ENCODE data around the gene LAIR1.
"Not testable (repeated sequence)": the region's sequence is repeated elsewhere in the genome, so short reads cannot be mapped to it uniquely, and the experiment has no call there.

The LAIR1 gene

GRCh38 chr19:54390942-54391577 lies 26.3 kb upstream of the LAIR1 start:
- TF ChIP-seq CTCF (IDR thresholded peaks at IDR 0.05), result peak; percentile 55
- Histone ChIP-seq H3K27ac (no peak overlapping the region), H3K4me3 (no peak overlapping the region)
- DNase-seq (ENCODE audit: low spot score), result no peak

GRCh38 chr19:54389553-54389952 lies 24.8 kb upstream of the LAIR1 start:
- DNase-seq (ENCODE audit: low spot score), result no peak
- no peak overlapping the region for H3K4me3 ChIP-seq
- H3K27ac ChIP-seq, result no peak overlapping the region
- TF ChIP-seq CTCF (IDR thresholded peaks at IDR 0.05), result no peak

- Histone ChIP-seq H3K4me3 (peak overlapping the region; percentile 54), H3K27ac (no peak overlapping the region)
- DNase-seq (ENCODE audit: low spot score), result no peak
- no peak for TF ChIP-seq CTCF (IDR thresholded peaks at IDR 0.05)
Observed at GRCh38 chr19:54388802-54389139, 24.0 kb upstream of the LAIR1 start.

GRCh38 chr19:54387991-54388801 lies 23.5 kb upstream of the LAIR1 start:
- TF ChIP-seq CTCF (IDR thresholded peaks at IDR 0.05), result no peak
- no peak overlapping the region for H3K27ac ChIP-seq
- no peak for DNase-seq (ENCODE audit: low spot score)
- H3K4me3 ChIP-seq, result peak overlapping the region; percentile 54

GRCh38 chr19:54383330-54383729 lies 18.6 kb upstream of the LAIR1 start:
- no peak for TF ChIP-seq CTCF (IDR thresholded peaks at IDR 0.05)
- H3K27ac ChIP-seq, result no peak overlapping the region
- DNase-seq (ENCODE audit: low spot score), result no peak
- no peak overlapping the region for H3K4me3 ChIP-seq

GRCh38 chr19:54382041-54382440 lies 17.3 kb upstream of the LAIR1 start:
- not testable (repeated sequence) for H3K4me3 ChIP-seq; H3K27ac ChIP-seq; DNase-seq (ENCODE audit: low spot score)

- Histone ChIP-seq H3K4me3 (no peak overlapping the region), H3K27ac (no peak overlapping the region)
- TF ChIP-seq CTCF (IDR thresholded peaks at IDR 0.05), result no peak
- DNase-seq (ENCODE audit: low spot score), result no peak
Observed at GRCh38 chr19:54380897-54381296, 16.2 kb upstream of the LAIR1 start.
